Measurements from ENCODE around the gene CHSY1.

Gene CHSY1

DNA sequence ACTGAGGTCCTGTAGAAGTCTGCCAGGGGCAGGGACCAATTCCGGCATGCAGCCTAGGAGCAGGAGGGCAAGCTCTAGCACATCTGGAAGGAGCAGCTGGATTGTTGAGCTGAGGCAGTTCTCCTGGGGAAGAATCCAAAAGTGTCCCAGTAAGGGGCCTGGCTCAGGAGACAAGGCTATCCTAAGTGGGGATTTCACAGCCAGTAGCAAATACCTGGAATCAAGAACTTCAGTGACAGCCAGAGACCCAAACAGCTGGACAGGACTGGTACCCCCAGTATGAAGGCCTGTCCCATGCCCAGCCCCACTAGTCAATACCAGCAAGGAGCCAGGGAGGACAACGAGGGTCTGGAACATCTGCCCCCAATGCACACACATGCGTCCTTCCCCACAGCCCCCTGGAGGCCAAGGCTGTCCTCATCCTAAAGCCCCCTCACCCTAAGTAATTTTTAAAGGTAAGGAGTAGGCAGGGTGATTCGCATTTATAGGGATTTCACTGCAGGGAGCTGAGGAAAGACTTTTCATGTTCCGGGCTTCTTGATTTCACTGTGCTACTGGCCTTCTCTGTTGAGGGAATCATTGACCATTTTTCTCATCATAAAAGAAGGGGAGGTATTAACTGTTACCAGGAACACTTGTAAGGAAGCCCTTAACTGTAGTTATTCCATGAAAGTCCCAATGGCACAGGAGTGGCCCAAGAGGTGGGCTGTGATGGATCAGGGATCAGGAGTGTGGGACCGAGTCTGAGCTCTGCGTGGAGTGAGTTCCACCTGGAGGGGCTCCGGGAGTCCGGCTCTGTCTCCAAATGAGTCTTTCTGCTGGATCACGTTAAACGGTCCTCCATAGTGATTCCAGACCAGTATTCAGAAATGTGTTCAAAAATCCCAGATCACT, 2.6 kb upstream of the CHSY1 start:
- no peak overlapping the region for H3K27ac ChIP-seq
- TF ChIP-seq, protein P1, sequence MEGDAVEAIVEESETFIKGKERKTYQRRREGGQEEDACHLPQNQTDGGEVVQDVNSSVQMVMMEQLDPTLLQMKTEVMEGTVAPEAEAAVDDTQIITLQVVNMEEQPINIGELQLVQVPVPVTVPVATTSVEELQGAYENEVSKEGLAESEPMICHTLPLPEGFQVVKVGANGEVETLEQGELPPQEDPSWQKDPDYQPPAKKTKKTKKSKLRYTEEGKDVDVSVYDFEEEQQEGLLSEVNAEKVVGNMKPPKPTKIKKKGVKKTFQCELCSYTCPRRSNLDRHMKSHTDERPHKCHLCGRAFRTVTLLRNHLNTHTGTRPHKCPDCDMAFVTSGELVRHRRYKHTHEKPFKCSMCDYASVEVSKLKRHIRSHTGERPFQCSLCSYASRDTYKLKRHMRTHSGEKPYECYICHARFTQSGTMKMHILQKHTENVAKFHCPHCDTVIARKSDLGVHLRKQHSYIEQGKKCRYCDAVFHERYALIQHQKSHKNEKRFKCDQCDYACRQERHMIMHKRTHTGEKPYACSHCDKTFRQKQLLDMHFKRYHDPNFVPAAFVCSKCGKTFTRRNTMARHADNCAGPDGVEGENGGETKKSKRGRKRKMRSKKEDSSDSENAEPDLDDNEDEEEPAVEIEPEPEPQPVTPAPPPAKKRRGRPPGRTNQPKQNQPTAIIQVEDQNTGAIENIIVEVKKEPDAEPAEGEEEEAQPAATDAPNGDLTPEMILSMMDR (conservative IDR thresholded peaks at IDR 0.05): no peak

DNA sequence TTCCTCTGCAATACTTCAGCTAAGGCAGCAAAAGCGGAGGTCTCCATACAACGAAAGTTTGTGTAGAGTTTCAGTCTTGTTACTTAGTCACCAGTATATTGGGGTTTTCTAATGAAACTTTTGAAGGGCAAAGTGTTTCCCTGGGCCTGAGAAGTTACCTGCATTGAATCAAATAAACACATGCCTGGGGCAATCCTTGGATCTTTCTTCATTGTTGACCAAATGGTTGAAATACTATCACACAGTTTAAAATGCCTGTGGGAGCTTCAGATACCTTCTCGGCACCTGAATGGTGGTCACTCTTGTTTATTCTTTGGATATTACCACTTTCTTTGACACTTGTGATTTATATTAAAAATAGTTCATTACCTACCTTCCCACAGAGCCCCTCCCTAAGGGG, 988 bp upstream of the CHSY1 start:
- H3K27ac ChIP-seq: peak overlapping the region; percentile 90
- TF ChIP-seq, protein P1 (conservative IDR thresholded peaks at IDR 0.05): no peak

DNA sequence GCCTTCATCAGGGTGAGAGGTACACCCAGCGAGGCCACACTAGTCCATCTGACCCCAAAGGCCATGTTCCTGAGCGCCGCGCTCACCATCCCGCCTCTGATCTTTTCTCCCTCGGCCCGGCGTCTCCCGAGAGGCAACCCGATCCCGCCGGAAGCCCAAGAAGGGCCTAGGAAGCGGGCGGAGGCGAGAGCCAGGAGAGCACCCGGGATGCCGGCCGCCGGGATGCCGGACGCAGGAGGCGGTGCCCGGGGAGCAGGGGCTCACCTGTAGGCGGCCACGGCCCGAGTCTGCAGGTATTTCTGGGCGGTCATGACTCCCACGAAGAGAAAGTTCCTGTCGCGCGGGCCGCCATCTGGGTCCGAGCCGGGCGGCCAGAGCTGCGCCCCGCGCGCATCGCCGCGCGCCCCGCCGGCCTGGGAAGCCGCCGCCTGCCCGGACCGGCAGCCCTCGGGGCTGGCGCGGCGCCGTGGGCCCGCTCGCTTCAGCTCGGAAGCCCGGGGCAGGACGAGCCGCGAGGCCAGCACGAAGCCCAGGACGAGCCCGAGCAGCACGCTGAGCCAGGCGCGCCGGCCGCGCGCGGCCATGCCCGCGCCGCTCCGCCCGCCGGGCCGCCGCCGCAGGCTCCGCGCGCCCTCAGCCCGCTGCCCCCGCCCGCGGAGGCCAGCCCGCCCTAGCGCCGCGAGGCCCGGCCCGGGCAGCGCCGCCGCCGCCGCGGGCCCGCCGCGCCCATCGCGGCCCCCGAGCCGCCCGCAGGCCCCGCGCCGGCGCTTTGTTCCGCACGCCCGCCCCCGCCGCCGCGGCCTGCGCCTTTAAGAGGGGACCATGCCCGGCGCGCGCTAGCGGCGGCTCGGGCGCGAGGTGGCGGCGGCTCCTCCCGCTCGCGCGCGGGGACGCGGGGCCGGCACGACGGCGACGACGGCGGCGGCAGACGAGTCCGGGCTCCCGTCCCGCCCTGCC, 697 bp downstream of the CHSY1 start:
- TF ChIP-seq, protein P1 (conservative IDR thresholded peaks at IDR 0.05): 0 out of 2 replicates have a peak, but pooled peaks have one; percentile 10
- peak overlapping the region; percentile 90 for H3K27ac ChIP-seq

DNA sequence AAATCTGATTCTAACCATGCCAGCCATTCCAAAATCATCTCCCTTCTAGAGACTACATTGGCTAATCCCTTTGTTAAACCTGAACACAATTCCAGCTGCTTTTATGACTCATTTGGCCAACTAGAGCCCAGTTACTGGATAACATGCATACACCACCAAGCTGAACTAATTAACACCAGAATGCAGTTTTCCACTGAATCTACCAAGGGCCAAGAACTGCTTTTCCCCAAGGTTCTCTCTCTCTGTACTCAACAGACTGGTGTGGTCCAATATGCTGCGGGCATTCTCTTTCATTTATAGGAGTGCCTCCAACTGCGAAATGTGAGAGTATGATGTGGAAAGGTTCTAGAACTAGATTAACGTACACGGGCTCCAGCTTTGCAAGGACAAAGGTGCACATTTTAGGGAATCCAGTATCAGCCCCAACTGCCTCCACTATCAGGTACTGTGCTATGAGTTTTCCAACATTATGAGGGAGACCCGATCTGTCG, 1.5 kb downstream of the CHSY1 start:
- peak overlapping the region; percentile 90 for H3K27ac ChIP-seq
- TF ChIP-seq, protein P1 (conservative IDR thresholded peaks at IDR 0.05): no peak

DNA sequence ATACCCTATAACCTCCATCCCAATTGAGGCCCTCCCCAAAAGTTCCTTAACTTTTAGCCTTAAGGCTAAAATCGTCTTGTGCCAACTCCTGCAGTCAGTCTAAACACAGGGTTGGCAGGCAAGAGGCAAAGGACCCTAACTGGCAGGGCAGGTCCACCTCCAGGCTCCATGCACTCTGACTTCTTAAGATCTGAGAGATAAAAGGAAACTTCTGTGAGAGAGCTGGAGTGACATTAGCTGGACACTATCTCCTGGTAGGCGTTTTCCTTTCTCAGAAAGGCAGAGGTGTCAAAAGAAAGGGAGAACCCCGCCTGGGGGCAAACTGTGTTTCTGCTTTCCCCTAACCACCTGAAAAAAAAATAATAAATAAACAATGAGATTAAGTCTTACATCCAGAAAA, 3.6 kb downstream of the CHSY1 start:
- peak overlapping the region; percentile 90 for H3K27ac ChIP-seq

DNA sequence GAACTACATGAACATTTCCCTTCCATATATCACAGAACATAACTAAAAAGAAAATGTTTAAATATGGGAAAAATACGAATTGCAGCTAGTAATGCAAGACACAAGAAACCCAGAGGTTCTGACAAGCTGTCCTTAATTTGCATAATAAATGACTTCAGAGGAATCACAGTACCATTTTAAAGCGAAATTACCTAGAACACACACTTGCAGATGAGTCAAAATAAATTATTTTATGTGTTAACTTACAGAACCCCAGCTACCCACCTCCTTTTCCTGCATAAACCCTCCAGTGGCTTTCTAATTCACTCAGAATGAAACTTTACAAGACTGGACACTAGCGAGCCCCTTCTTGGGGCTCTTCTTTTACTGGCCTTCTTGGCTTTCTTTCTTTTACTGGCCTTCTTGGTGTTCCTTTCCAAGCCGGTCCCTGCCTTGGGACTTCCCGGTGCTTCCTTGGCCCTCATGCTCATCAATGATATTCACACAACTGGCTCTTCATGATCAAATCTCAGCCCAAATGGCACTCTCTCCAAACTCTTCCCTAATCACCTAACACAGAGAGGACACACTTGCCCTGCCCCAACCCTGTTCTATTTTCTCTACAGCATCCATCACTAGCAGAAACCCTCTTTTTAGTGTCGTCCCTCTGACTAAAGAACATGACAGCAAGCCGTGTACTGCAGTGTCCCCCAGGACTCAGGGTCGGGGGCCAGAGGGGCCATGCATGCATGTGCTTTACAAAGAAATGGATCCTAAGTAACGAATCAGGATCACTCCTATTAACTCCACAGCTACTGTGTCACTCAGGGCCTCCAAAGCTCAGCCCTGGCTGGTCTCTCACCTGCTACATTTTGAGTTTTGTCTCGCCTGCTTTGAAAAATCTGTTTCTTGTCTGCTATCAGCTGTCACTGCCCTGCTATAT, 4.8 kb downstream of the CHSY1 start:
- peak overlapping the region; percentile 90 for H3K27ac ChIP-seq
- TF ChIP-seq, protein P1 (conservative IDR thresholded peaks at IDR 0.05): no peak

More for the DNA sequence above, 3.6 kb downstream of the CHSY1 start:
- TF ChIP-seq, protein P1 (conservative IDR thresholded peaks at IDR 0.05): no peak
